HUDEP-2 (cell line): ENCODE data around the gene MALRD1.

Source experiments
- DNase-seq, 76 experiments: peaks; one replicate each; lab custom pipeline; 2025; ENCODE audit not compliant: unreplicated experiment in 76 of 76; lab: John Stamatoyannopoulos, UW

The MALRD1 gene

GRCh38 chr10:19628767-19629560, 580.4 kb downstream of the MALRD1 start:
- no peak for DNase-seq

DNA sequence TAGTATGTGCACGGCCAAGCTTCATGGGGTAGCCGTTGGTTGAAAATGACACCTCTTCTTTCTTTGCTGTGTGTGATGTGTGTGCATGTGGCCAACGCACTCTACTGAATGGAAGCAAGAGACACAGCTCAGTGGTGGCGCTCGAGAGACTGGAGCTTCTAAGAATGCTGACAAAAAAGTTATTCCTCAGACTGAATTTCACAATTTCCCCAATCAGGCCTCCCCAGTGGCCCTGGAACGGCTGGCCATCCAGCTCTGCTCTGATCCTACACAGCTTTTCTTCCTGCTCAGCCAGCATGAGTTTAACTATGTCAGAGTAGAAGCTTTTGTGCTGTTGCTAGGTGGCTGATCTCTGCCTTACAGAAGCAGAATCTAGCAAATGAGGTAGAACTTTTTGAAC, 581.0 kb downstream of the MALRD1 start:
- DNase-seq: no peak

DNA sequence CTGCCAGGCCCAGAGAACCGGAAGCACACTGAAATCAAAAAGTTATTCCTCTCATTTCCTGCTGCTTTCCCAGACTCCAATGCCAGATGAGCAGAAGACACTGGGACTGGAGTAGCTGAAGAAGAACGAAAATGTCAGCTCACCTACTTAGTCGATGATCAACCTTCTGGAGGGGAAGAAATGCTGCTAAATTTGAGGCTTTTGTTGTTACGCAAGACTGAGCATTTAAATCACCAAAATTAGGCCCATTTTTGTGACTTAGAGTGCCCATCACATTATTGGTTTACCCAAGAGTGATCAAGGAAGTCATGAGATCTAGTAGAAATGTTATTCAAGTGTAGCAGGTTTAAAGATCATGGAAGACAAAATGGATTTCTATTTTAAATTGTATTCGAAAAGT, 585.6 kb downstream of the MALRD1 start:
- no peak for DNase-seq

- DNase-seq: no peak
These were observed 589.7 kb downstream of the MALRD1 start for GRCh38 chr10:19638182-19638895.

DNA sequence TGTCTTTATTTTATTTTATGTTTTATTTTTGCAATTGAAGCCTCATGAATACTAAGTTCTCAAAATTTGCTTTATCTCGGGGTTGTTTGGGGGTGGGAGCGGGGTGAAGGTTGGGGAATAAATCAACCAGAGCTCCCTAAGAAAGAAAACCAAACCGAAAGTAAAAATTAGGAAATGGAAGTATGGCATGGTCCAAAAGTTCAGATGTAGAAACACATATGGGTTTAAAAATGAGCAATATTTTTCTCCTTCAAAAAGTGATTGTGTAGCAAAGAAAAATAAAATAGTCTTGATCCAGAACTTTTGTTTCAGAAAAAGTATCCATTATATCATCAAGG, 590.3 kb downstream of the MALRD1 start:
- DNase-seq: no peak

DNA sequence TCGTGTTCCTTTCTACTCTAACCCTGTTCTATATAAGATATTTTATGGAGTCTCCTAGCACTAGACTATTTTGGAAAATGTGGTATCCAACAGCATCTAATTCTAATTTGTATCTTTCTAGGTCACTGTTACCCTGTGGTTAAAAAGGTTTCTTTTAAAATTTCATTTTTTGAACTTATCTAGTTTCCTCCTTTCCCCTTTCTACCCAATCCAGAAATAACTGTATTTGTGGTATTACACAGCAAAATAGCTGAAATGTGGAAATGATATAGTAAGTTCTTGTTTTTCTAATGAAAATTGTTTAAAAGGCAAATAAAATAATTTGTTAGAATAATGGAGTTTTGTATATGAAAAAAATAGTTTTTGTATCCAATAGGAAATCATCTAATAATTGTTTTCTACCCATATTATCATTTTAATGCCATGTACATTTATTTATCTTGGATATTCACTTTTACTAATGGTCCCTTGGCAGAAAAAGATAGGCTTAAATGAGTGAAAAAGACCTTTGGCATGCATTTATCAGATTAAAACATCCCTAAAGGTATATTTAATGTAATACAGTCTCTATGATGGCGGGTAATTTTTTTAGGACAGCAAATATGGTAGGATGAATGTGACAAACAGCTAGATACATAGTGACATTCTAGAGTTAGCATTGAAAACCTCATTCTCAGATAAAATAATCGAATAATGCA, 592.1 kb downstream of the MALRD1 start:
- DNase-seq: no peak

DNA sequence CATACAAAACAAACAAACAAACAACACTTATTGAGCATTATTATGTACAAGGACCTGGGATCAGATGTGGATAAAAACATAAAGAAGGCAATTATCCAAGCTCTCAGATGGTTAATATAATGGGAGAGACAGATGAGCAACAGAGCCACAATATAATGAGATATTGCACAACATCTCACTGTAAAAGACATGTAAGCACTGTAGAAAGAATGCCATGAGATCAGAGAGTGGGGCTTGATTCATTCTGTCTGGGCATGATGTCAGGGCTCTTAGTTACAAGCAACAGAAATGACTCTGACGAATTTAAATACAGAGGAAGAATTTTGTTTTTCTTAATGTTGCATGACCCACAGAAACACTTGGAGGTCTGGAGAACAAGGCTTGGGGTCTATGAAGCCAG, 602.9 kb downstream of the MALRD1 start:
- no peak for DNase-seq

- DNase-seq: no peak
These were observed 604.1 kb downstream of the MALRD1 start for GRCh38 chr10:19652750-19653149.

DNA sequence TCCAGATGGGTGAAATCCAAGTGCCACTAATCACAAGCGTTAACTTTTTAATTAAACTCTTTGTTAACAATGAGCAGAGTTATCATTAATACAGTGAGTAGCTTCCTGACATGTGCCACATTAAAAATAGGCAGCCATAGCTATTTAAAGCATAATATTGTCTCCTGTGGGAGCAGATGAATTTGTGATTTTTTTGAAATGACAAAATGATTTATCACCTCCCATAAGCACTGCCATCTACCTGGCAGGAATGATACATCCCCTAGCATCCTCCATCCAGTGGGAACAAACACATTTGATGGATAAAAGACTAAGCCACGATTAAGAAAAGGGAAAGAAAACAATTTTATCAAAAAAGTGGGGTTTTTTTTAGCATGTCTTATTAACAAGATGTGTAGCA, 605.3 kb downstream of the MALRD1 start:
- DNase-seq: no peak

DNA sequence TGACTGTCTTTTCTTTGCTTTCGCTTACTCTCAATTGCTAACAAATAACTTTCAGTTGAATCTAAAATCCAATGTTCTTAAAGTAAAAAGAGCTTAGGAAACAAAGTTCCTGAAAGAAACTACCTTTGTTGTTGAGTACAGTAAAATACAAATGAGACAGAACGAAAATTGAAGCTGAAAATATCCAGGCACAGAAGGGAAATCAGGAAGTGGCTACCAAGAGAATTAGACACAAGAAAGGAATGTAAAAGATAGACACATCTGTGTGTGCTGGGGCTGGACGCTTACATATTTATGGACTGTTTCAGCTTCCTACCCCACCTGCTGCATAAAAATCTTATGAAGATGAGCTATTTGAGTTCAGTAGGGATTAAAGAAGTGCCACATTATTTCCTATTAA, 606.0 kb downstream of the MALRD1 start:
- DNase-seq: no peak

DNA sequence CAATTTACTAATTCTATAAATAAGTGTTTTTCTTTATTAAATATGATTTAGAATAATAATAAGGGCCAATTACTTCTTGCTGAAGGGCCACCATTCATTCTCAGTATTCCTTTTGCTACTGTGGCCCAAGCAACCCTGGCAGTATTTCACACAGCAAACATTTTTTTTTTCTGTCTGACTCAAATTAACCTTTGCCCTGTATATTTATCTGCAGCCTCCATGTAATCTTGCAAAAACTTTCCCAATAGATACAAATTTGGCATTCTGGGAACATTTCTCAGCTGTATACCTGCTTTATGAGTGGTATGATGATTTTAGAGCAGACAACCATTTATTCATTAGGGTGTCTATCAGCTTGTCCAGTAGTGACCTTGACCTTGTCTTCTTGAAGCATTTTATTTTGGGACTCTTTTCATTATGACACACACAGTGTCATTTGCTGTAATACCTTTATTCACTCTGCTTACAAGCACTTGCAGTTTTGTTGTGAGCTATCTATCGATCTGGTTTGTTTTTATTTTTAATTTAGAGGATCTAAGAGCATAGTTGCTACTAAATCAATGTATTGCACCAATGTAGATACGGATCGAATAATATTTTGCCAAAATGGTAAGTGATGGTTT, 607.9 kb downstream of the MALRD1 start:
- DNase-seq: no peak

DNA sequence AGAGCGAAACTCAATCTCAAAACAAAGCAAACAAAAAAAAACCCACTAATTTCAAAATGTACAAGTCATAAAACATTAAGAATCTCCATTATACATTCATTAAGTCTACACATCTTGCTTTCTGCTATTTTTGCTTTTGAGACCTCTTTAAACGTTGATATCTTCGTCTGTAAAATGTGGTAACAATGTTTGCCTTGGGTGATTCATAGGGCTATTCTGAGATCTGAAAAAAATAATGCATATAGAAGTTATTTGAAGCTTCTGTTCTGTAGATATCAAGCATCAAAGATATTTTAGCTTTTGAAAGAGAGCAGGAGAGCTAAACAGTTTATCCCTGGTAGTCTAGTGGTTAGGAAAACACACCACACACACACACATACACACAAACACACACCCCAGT, 609.5 kb downstream of the MALRD1 start:
- DNase-seq: no peak

DNA sequence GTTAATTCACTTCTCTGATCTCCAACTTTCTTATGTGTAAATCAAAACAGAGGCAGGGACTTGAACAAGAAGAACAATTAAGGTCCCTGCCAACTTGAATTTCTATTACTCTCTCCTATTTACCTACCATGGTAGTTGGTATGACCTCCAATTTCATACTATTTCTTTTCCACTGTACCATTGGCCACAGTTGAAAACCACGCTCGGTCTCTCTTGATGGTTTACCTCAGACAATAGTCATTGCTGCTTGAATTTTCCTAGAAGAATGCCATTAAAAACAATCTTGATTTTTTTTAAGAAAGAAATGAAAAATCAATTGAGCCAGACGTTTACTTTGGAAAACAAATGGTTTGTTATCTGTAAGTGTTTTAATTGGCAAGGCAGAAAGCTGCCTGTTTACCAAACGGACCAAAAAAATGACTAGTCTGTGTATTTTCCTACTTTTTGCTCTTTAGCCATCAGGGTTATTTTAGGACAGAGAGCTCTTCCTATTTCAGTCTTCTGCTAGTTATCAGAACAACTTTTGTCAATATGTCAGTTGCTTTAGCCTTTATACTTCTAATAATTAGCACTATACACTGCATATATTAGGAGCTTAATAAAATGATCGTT, 610.1 kb downstream of the MALRD1 start:
- DNase-seq: no peak

DNA sequence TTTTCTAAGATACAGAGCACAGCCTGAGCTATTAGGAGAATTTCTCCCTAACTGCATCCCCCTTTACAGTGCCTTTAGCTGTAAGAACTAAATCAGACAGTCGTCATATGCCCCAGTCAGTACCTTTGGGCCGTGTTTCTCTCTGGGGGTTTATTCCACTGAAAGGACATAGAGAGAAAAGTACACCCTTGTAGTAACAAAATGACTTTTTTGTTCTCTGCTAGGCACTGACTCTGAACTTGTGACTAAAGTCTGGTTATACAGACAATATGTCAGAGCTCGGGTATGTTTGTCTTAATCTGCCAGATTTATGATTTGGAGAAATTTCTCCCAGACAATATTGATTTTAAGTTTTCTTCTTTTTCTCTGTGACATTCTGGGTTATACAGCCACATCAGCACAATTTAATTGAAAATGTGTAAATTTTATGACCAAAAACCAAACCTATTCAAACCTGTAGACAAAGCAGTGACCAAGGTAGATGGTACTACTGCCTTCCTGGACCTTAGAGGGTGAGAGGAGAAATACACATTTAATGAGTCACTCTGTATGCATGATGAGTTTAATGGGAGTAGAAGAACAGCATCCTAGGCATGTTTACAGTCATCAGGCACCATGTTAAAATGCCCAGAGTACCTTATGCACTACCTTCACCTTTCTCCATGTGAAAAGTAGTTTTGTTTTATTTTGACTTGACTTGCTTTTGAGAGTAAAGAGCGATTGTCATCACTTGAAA, 611.5 kb downstream of the MALRD1 start:
- no peak for DNase-seq

GRCh38 chr10:19663344-19663743, 614.7 kb downstream of the MALRD1 start:
- DNase-seq: no peak

GRCh38 chr10:19668116-19668515, 619.5 kb downstream of the MALRD1 start:
- no peak for DNase-seq

DNA sequence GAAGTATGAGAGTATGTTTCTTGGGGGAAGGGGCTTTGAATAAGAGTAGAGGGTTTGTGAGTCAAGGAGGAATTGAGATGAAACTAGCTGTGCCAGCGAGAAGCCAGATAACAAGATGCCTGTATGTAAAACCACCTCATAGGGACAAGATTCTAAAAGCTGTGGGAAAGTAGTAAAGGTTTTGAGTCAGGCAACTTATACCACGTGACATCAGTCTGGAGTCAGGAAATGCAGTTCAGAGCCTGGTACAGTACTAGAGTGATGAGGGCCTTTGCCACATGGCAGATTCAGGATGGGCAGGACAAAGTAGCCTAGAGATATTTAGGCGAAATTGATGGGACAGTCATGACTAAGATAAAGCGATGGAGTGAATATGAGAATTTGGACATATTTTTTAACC, 627.5 kb downstream of the MALRD1 start:
- no peak for DNase-seq

DNA sequence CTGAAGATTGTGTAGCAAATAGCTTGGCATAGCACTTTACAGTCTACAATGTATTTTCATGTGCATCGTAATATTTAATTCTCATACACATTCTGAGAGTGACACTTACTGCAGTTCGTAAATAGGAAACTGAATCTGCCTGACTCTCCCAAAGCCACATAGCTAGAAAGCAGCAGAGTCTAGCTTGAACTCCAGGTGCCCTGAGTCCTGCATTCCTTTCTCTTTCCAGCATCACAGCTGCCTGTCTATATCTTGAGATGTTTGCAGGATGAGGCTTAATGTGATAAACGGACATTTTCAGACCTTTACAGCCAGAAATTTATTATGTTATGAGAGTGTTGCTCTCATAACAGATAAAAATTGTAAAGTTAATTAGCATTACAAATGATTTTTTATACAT, 634.8 kb downstream of the MALRD1 start:
- no peak for DNase-seq

DNA sequence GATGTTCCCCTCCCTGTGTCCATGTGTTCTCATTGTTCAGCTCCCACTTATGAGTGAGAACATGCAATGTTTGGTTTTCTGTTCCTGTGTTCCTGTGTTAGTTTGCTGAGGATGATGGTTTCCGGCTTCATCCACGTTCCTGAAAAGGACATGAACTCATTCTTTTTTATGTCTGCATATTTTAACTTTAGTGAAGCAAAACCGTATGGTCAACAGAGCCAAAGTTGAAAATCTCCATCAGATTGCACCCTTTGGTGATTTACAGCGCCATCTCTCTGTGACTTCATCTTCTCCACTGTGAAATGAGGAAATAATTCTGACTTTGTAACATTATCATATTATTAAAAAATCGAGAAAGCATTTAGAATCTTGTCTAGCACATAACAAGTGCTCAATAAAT, 635.4 kb downstream of the MALRD1 start:
- DNase-seq: no peak

DNA sequence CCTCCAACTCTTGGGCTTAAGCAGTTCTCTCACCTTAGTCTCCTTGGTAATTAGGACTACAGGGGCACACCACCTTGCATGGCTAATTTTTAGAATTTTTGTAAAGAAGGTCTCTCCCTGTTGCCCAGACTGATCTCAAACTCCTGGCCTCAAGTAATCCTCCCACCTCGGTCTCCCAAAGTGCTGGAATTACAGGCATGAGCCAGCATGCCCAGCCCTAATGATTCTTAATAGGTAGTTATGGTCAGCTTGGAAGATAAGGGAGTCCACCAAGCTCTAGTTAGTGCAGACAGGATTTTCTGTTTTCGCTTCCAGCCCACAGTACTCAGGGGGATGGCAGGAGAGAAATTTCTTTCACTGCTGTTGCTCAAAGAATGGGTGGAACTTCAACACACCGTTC, 639.7 kb downstream of the MALRD1 start:
- DNase-seq: no peak
